GM23338 (cell line): ENCODE data around the gene TRAF3IP1. TPM values are rescaled to one million over a fixed set of nuclear protein-coding genes. Genes with fewer than 3 reads are reported as not detected.

Source experiments
- ATAC-seq: fragments of 200-7000 bp; cut with Tn5 transposase; 3 replicates; pipeline ENCODE4 v1.9.1; 2020
- DNase-seq: peaks from one replicate; pipeline ENCODE4 v3.0.0-alpha.2; 2015; ENCODE audit warnings: low spot score
- H2AFZ ChIP-seq: fragments of 200-600 bp; sonication (generic); 2 replicates; pipeline ENCODE4 v1.8.0; 2016; ENCODE audit warnings: antibody characterized with exemption, mild to moderate bottlenecking, moderate library complexity
- H3F3A ChIP-seq: fragments of 200-600 bp; sonication (generic); replicated peaks from 2 replicates; pipeline ENCODE4 v1.8.0; 2017; ENCODE audit warnings: antibody characterized with exemption, mixed run types, low read depth
- H3K27ac ChIP-seq: fragments of 200-600 bp; sonication (generic); 2 replicates; pipeline ENCODE4 v1.6.1; 2016; ENCODE audit warnings: low read depth
- H3K27me3 ChIP-seq: fragments of 200-600 bp; sonication (generic); 2 replicates; pipeline ENCODE4 v1.8.0; 2016; ENCODE audit warnings: mild to moderate bottlenecking, mixed run types, moderate library complexity; ENCODE audit not compliant: insufficient read depth
- H3K36me3 ChIP-seq: fragments of 200-600 bp; sonication (generic); 2 replicates; pipeline ENCODE4 v1.8.0; 2016; ENCODE audit warnings: mild to moderate bottlenecking; ENCODE audit not compliant: insufficient read depth
- H3K4me1 ChIP-seq: fragments of 200-600 bp; sonication (generic); 2 replicates; pipeline ENCODE4 v1.8.0; 2016; ENCODE audit warnings: mild to moderate bottlenecking, moderate library complexity; ENCODE audit not compliant: insufficient read depth
- H3K4me2 ChIP-seq: fragments of 200-600 bp; sonication (generic); 2 replicates; pipeline ENCODE4 v1.7.1; 2017; ENCODE audit warnings: mixed run types
- H3K4me3 ChIP-seq: fragments of 200-600 bp; sonication (generic); 2 replicates; pipeline ENCODE4 v1.6.1; 2016; ENCODE audit warnings: mixed run types
- H3K79me2 ChIP-seq: fragments of 200-600 bp; sonication (generic); replicated peaks from 2 replicates; pipeline ENCODE4 v1.8.0; 2017; ENCODE audit warnings: mild to moderate bottlenecking; ENCODE audit not compliant: insufficient read depth
- H3K9me2 ChIP-seq: fragments of 200-600 bp; sonication (generic); 2 replicates; pipeline ENCODE4 v1.8.0; 2017; ENCODE audit not compliant: insufficient read depth
- H4K20me1 ChIP-seq: fragments of 200-600 bp; sonication (generic); replicated peaks from 2 replicates; pipeline ENCODE4 v1.8.0; 2017; ENCODE audit warnings: mild to moderate bottlenecking; ENCODE audit not compliant: insufficient read depth
- H3K27ac Mint-ChIP-seq: 2 replicates; pipeline ENCODE4 v1.8.0; 2020; ENCODE audit warnings: inconsistent platforms, mild to moderate bottlenecking, moderate library complexity, mixed read lengths
- H3K27me3 Mint-ChIP-seq: 3 replicates; pipeline ENCODE4 v1.8.0; 2022; ENCODE audit warnings: low read depth, mild to moderate bottlenecking, moderate library complexity, mixed read lengths, inconsistent platforms; ENCODE audit not compliant: insufficient read depth, poor library complexity
- H3K36me3 Mint-ChIP-seq: 3 replicates; pipeline ENCODE4 v1.8.0; 2021; ENCODE audit warnings: low read depth, mild to moderate bottlenecking, inconsistent platforms, moderate library complexity, mixed read lengths
- H3K4me1 Mint-ChIP-seq: 3 replicates; pipeline ENCODE4 v1.8.0; 2020; ENCODE audit warnings: mild to moderate bottlenecking, inconsistent platforms, mixed read lengths
- H3K4me3 Mint-ChIP-seq: 3 replicates; pipeline ENCODE4 v1.8.0; 2021; ENCODE audit warnings: moderate library complexity, mild to moderate bottlenecking, inconsistent platforms, mixed read lengths
- H3K9me3 Mint-ChIP-seq: 3 replicates; pipeline ENCODE4 v1.8.0; 2020; ENCODE audit warnings: moderate library complexity, mild to moderate bottlenecking, inconsistent platforms, mixed read lengths
- CREB1 ChIP-seq: fragments of 250-450 bp; sonication (Bioruptor Pico); IDR thresholded peaks from 2 replicates; pipeline ENCODE4 v1.5.0; 2020; ENCODE audit warnings: low read depth, mild to moderate bottlenecking, moderate library complexity
- NANOG ChIP-seq: IDR thresholded peaks from 2 replicates; pipeline ENCODE4 v1.6.1; 2016; ENCODE audit warnings: antibody characterized with exemption, borderline replicate concordance
- REST ChIP-seq: IDR thresholded peaks from one replicate; pipeline ENCODE4 v1.6.1; 2018; ENCODE audit warnings: antibody characterized with exemption; ENCODE audit not compliant: unreplicated experiment
- polyA plus RNA-seq: library from polyadenylated mRNA; unstranded; fragments of >200 nt; fragmentation: Nextera tagmentation; extraction: Ambion mirVana; gene quantifications from 2 replicates; pipeline ENCODE4 v1.2.1, GENCODE V29; 2016
- total RNA-seq: library from RNA; depleted of rRNA; stranded (reverse); fragments of >200 nt; shearing (Covaris generic); gene quantifications from 2 replicates; pipeline ENCODE4 v1.2.3, GENCODE V29; 2014
- TF ChIP-seq, protein P1 (sequence below): fragments of 250-450 bp; sonication (Bioruptor Pico); IDR thresholded peaks from 2 replicates; pipeline ENCODE4 v1.5.0; 2020; ENCODE audit warnings: mild to moderate bottlenecking, moderate library complexity

Gene TRAF3IP1
- total and polyA plus RNA-seq, 2 experiments from 2014 or later, result 12.5 to 20.7 TPM

GRCh38 chr2:238415893-238416292 is 95.6 kb downstream of the TRAF3IP1 start:
- peaks cover 3% of the 10 kb centered on the region for H3K27me3 Mint-ChIP-seq
- Histone ChIP-seq H3K79me2 (no peaks in the 10 kb centered on the region), H3K9me2 (no peaks in the 10 kb centered on the region), H3K27ac (no peak overlapping the region), H3K4me2 (no peak overlapping the region), H3K36me3 (no peaks in the 10 kb centered on the region), H3K4me3 (no peak overlapping the region), H3F3A (no peaks in the 10 kb centered on the region), H2AFZ (no peak overlapping the region), H4K20me1 (no peaks in the 10 kb centered on the region), H3K27me3 (no peaks in the 10 kb centered on the region), H3K4me1 (peaks cover 7% of the 10 kb centered on the region)
- no peak for TF ChIP-seq NANOG
- TF ChIP-seq, protein P1, sequence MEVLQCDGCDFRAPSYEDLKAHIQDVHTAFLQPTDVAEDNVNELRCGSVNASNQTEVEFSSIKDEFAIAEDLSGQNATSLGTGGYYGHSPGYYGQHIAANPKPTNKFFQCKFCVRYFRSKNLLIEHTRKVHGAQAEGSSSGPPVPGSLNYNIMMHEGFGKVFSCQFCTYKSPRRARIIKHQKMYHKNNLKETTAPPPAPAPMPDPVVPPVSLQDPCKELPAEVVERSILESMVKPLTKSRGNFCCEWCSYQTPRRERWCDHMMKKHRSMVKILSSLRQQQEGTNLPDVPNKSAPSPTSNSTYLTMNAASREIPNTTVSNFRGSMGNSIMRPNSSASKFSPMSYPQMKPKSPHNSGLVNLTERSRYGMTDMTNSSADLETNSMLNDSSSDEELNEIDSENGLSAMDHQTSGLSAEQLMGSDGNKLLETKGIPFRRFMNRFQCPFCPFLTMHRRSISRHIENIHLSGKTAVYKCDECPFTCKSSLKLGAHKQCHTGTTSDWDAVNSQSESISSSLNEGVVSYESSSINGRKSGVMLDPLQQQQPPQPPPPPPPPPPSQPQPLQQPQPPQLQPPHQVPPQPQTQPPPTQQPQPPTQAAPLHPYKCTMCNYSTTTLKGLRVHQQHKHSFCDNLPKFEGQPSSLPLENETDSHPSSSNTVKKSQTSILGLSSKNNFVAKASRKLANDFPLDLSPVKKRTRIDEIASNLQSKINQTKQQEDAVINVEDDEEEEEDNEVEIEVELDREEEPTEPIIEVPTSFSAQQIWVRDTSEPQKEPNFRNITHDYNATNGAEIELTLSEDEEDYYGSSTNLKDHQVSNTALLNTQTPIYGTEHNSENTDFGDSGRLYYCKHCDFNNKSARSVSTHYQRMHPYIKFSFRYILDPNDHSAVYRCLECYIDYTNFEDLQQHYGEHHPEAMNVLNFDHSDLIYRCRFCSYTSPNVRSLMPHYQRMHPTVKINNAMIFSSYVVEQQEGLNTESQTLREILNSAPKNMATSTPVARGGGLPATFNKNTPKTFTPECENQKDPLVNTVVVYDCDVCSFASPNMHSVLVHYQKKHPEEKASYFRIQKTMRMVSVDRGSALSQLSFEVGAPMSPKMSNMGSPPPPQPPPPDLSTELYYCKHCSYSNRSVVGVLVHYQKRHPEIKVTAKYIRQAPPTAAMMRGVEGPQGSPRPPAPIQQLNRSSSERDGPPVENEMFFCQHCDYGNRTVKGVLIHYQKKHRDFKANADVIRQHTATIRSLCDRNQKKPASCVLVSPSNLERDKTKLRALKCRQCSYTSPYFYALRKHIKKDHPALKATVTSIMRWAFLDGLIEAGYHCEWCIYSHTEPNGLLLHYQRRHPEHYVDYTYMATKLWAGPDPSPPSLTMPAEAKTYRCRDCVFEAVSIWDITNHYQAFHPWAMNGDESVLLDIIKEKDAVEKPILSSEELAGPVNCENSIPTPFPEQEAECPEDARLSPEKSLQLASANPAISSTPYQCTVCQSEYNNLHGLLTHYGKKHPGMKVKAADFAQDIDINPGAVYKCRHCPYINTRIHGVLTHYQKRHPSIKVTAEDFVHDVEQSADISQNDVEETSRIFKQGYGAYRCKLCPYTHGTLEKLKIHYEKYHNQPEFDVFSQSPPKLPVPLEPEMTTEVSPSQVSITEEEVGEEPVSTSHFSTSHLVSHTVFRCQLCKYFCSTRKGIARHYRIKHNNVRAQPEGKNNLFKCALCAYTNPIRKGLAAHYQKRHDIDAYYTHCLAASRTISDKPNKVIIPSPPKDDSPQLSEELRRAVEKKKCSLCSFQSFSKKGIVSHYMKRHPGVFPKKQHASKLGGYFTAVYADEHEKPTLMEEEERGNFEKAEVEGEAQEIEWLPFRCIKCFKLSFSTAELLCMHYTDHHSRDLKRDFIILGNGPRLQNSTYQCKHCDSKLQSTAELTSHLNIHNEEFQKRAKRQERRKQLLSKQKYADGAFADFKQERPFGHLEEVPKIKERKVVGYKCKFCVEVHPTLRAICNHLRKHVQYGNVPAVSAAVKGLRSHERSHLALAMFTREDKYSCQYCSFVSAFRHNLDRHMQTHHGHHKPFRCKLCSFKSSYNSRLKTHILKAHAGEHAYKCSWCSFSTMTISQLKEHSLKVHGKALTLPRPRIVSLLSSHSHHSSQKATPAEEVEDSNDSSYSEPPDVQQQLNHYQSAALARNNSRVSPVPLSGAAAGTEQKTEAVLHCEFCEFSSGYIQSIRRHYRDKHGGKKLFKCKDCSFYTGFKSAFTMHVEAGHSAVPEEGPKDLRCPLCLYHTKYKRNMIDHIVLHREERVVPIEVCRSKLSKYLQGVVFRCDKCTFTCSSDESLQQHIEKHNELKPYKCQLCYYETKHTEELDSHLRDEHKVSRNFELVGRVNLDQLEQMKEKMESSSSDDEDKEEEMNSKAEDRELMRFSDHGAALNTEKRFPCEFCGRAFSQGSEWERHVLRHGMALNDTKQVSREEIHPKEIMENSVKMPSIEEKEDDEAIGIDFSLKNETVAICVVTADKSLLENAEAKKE (CRISPR knock-in tag), result no peak
- no peak for TF ChIP-seq CREB1 (CRISPR knock-in tag)
- peaks cover 9% of the 10 kb centered on the region for H3K4me1 Mint-ChIP-seq
- no peak for ATAC-seq
- no peak for DNase-seq
- H3K9me3 Mint-ChIP-seq, result peaks cover 27% of the 10 kb centered on the region
- peaks cover 22% of the 10 kb centered on the region for H3K36me3 Mint-ChIP-seq
- no peak overlapping the region for H3K27ac Mint-ChIP-seq
- H3K4me3 Mint-ChIP-seq, result no peak overlapping the region

DNA sequence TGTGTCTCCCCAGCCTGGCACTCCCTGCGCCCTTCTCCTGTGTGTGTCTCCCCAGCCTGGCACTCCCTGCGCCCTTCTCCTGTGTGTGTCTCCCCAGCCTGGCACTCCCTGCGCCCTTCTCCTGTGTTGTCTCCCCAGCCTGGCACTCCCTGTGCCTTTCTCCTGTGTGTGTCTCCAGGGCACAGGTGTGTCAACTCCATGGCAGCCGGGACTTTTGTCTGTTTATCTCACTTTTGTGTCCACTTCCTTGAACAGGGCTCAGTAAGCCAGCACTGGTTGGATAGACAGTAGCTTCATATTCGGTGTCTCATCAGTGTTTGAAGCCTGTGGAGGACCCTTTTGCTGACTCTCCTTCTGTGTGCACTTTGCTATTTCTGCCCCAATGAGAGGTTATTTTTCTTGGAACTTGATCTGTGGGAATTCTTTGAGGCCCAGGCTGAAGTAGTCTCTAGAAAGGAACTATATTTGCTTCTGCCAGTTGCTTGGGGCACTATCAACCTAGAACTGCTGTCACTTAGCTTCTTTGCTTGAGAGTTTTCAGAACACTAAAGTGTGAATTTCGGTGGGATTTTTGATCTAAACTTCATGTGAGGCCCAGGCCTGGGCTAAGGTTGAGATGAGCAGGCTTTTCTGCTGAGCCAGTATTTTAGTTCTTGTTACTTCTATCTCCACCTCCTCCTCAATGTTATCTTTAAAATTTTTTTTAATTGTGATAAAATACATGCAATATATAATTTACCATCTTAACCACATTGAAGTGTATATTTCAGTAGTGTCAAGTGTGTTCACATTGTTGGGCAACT is 98.1 kb downstream of the TRAF3IP1 start:
- ATAC-seq (no peak), DNase-seq (no peak)
- no peak overlapping the region for H3K4me2 ChIP-seq
- no peak overlapping the region for H3K4me3 ChIP-seq
- no peak overlapping the region for H3K27ac Mint-ChIP-seq
- H3K9me3 Mint-ChIP-seq, result peaks cover 27% of the 10 kb centered on the region
- no peaks in the 10 kb centered on the region for H3F3A ChIP-seq
- H3K27ac ChIP-seq, result no peak overlapping the region
- no peak overlapping the region for H2AFZ ChIP-seq
- peaks cover 22% of the 10 kb centered on the region for H3K36me3 Mint-ChIP-seq
- no peaks in the 10 kb centered on the region for H4K20me1 ChIP-seq
- H3K4me1 ChIP-seq, result peaks cover 13% of the 10 kb centered on the region
- no peak overlapping the region for H3K4me3 Mint-ChIP-seq
- peaks cover 3% of the 10 kb centered on the region for H3K27me3 Mint-ChIP-seq
- no peaks in the 10 kb centered on the region for H3K79me2 ChIP-seq
- no peak for TF ChIP-seq REST
- H3K36me3 ChIP-seq, result no peaks in the 10 kb centered on the region
- no peaks in the 10 kb centered on the region for H3K9me2 ChIP-seq
- H3K4me1 Mint-ChIP-seq, result peaks cover 20% of the 10 kb centered on the region
- H3K27me3 ChIP-seq, result no peaks in the 10 kb centered on the region
